HepG2 (cell line): ENCODE results near the gene TMC8. TPM values are rescaled to one million over a fixed set of nuclear protein-coding genes. Genes with fewer than 3 reads are reported as not detected.

Source experiments
- ARID4A ChIP-seq: sonication (generic); formaldehyde crosslinking; IDR thresholded peaks from 2 replicates; pipeline ENCODE4 v1.5.0; 2020; ENCODE audit warnings: mild to moderate bottlenecking, missing genetic modification reagents, borderline replicate concordance
- DPF2 ChIP-seq: sonication (generic); formaldehyde crosslinking; IDR thresholded peaks from 2 replicates; pipeline ENCODE4 v1.4.0; 2020; ENCODE audit warnings: mild to moderate bottlenecking, low read depth, missing genetic modification reagents, borderline replicate concordance
- EZH2 ChIP-seq: conservative IDR thresholded peaks from 2 replicates; pipeline ENCODE4 v1.6.1; 2012; ENCODE audit warnings: mild to moderate bottlenecking, low read depth, low read length, moderate library complexity
- GLI4 ChIP-seq: sonication (generic); formaldehyde crosslinking; IDR thresholded peaks from 2 replicates; pipeline ENCODE4 v1.5.1; 2020; ENCODE audit warnings: missing genetic modification reagents, mild to moderate bottlenecking, moderate library complexity, borderline replicate concordance
- HCFC1 ChIP-seq: fragments of 150-350 bp; IDR thresholded peaks from 2 replicates; pipeline ENCODE4 v1.6.1; 2014; ENCODE audit warnings: low read depth, low read length
- HNF4A ChIP-seq: sonication (generic); formaldehyde crosslinking; IDR thresholded peaks from 2 replicates; pipeline ENCODE4 v1.4.0; 2020; ENCODE audit warnings: missing genetic modification reagents
- KIAA2018 ChIP-seq: sonication (generic); formaldehyde crosslinking; IDR thresholded peaks from 2 replicates; pipeline ENCODE4 v1.5.0; 2020; ENCODE audit warnings: mild to moderate bottlenecking, missing genetic modification reagents, borderline replicate concordance
- PPARG ChIP-seq: conservative IDR thresholded peaks from 2 replicates; pipeline ENCODE4 v1.6.1; 2016; ENCODE audit warnings: missing biosample characterization, missing genetic modification reagents
- SKI ChIP-seq: fragments of 450-650 bp; IDR thresholded peaks from one replicate; pipeline ENCODE4 v1.6.1; 2018; ENCODE audit warnings: mild to moderate bottlenecking; ENCODE audit not compliant: partially characterized antibody
- TAF15 ChIP-seq: fragments of 200-400 bp; formaldehyde crosslinking; IDR thresholded peaks from one replicate; pipeline ENCODE4 v1.6.1; 2018; ENCODE audit warnings: mild to moderate bottlenecking, low read depth, low read length; ENCODE audit not compliant: poor library complexity, severe bottlenecking
- ZBTB46 ChIP-seq: sonication (generic); formaldehyde crosslinking; IDR thresholded peaks from 2 replicates; pipeline ENCODE4 v1.4.0; 2020; ENCODE audit warnings: mild to moderate bottlenecking, missing genetic modification reagents, borderline replicate concordance
- polyA plus RNA-seq, 8 experiments: library from polyadenylated mRNA; depleted of rRNA in 3 of 8; stranded (reverse) in 7 of 8; unstranded in 1 of 8; fragments of >200 nt; fragmentation: Illumina TruSeq in 4 of 8; extraction: Trizol in 4 of 8; gene quantifications; 2 replicates each; pipeline versions ENCODE4 v1.2.1 to v1.2.3, GENCODE V29; 2011 to 2016; ENCODE audit warnings: low read depth in 4 of 8, missing spikeins in 1 of 8, mixed read lengths in 1 of 8; ENCODE audit not compliant: insufficient read depth in 1 of 8
- total RNA-seq, 5 experiments: library from RNA; depleted of rRNA; stranded (reverse); fragments of >200 nt; fragmentation: Illumina TruSeq; extraction: Trizol; gene quantifications; 2 replicates each; pipeline ENCODE4 v1.2.3, GENCODE V29; 2016; ENCODE audit warnings: low read depth in 1 of 5

The TMC8 gene
- total and polyA plus RNA-seq, 2 of the 13 experiments (the other 11 are each of a cell fraction or from before 2014, with no cell fraction given), result 0.53 to 7.8 TPM

- no peak for TF ChIP-seq KIAA2018 (CRISPR knock-in tag)
- peak; percentile 86 for TF ChIP-seq PPARG (CRISPR knock-in tag)
- TF ChIP-seq HCFC1, result no peak
- no peak for TF ChIP-seq GLI4
- peak; percentile 93 for TF ChIP-seq HNF4A (CRISPR knock-in tag)
- no peak; the same call in 1 of the 2 replicates for TF ChIP-seq ARID4A (CRISPR knock-in tag)
- TF ChIP-seq EZH2, result no peak
- no peak for TF ChIP-seq TAF15
- peak; percentile 82 for TF ChIP-seq SKI
- no peak for TF ChIP-seq DPF2 (CRISPR knock-in tag)
- 0 out of 2 replicates have a peak, but pooled peaks have one; percentile 72 for TF ChIP-seq ZBTB46 (CRISPR knock-in tag)
Observed at GRCh38 chr17:78159575-78160158, 29.1 kb downstream of the TMC8 start (continued).
